Right cardiac atrium (tissue), 5 donors: ENCODE measurements around the gene SLC29A3. TPM values are rescaled to one million over a fixed set of nuclear protein-coding genes. Genes with fewer than 3 reads are reported as not detected.
A peak's percentile ranks its signal among the peaks of the same experiment; 100 is the strongest.
"Not testable (repeated sequence)": the region's sequence is repeated elsewhere in the genome, so short reads cannot be mapped to it uniquely, and the experiment has no call there.

Experiments
- ATAC-seq, 2 donors: fragments of 200-7000 bp; cut with Tn5 transposase; one replicate each; pipeline versions ENCODE4 v1.8.0 to v1.9.1; 2020; ENCODE audit warnings: moderate library complexity in 2 of 2, mild to moderate bottlenecking in 1 of 2
- DNase-seq, 3 donors: peaks; one replicate each; pipeline ENCODE4 v3.0.0-alpha.2; 2020
- H3K27ac ChIP-seq: one replicate; pipeline ENCODE4 v1.5.1; 2013; ENCODE audit warnings: mild to moderate bottlenecking, low read length, control low read depth, moderate library complexity
- H3K27me3 ChIP-seq: one replicate; pipeline ENCODE4 v1.6.1; 2013; ENCODE audit not compliant: control insufficient read depth, insufficient read depth
- H3K4me1 ChIP-seq: one replicate; pipeline ENCODE4 v1.6.1; 2013; ENCODE audit warnings: low read length; ENCODE audit not compliant: control insufficient read depth, insufficient read depth
- H3K4me3 ChIP-seq: one replicate; pipeline ENCODE4 v1.5.1; 2013; ENCODE audit warnings: low read length, control low read depth
- H3K9me3 ChIP-seq: one replicate; pipeline ENCODE4 v1.6.1; 2013; ENCODE audit warnings: low read length; ENCODE audit not compliant: control insufficient read depth
- WGBS: extraction: QIAGEN DNeasy Blood & Tissue Kit; methylation state at CpG from one replicate; pipeline ENCODE4 v1.1.7; 2013; 5-methylcytosine and 5-hydroxymethylcytosine counted together
- intact Hi-C, 4 donors: fragments of 100-400 bp; cut with DNase I; formaldehyde crosslinking; loops; one replicate each; pipeline versions ENCODE4 v1.11.0 to v1.14.0; 2022 to 2023
- polyA plus RNA-seq: library from polyadenylated mRNA; stranded (reverse); fragments of 200-250 nt; gene quantifications from one replicate; pipeline ENCODE4 v1.2.3, GENCODE V29; 2013
- total RNA-seq, 4 donors: library from RNA; stranded (reverse); fragmentation: NEBNext Ultra II Directional; extraction: Animal tissue kit (Norgen Biotek cat#: 25700); gene quantifications; one replicate each; pipeline ENCODE4 v1.2.1, GENCODE V29; 2021
- donor health status: healthy with polysubstance abuse.
- donor health status: DM: no; HTN: yes; CAD: no.
- donor health status: DM: no; HTN: no; CAD: no.
- donor health status: DM: no; HTN: yes; CAD: no; lungs with severe emphysema.
- donor health status: DM: yes; HTN: yes; CAD: no.

SLC29A3 gene
- total and polyA plus RNA-seq, 5 donors = 1.4 to 2.7 (median 2.2) TPM

DNA sequence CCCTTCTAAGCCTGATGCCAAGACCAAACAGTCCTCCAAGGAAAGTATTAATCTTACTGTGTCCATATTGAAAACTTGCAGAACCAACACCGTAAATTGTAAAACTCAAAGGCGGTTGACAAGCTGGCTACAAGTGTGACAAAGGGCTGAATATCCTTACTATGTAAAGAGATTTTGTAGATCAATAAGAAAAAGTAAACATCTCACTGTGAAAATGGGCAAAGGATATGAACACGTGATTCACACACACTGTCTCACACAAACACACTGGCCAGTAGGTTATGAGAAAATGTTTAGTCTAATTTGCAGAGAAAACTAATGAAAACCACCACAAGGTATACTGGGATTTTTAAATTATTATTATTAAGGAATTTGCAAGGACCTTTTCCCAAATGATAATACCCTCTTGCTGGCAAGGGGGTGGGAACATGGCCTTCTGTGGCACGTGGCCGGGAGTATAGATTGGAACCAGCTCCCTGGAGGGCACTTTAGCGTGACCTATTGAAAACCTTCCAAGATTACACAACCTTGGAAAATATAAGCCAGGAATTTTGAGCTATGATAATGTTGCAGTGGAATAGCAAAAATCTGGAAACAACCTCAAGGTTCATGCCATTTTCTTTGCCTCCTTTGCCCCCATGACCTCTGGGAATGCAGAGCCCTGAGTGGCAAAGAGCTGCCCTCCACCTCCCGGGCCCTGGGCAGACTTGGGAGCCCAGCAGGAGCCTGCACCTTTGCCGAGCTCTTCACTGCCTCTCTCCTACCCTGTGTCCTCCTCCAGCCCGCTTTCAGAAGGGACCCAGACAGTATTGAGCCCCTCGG, 26.2 kb upstream of the SLC29A3 start:
- 79% methylated on average over 10 of the region's 10 CpGs for WGBS
- H3K27ac ChIP-seq = no peak overlapping the region
- H3K4me1 ChIP-seq = no peaks in the 10 kb centered on the region
- no peak overlapping the region for H3K4me3 ChIP-seq
- intact Hi-C loops = no loop called here
- DNase-seq = peak in 2 of 3 donors; percentile 33 to 57
- ATAC-seq = no peak
- H3K9me3 ChIP-seq = no peaks in the 10 kb centered on the region
- no peaks in the 10 kb centered on the region for H3K27me3 ChIP-seq

DNA sequence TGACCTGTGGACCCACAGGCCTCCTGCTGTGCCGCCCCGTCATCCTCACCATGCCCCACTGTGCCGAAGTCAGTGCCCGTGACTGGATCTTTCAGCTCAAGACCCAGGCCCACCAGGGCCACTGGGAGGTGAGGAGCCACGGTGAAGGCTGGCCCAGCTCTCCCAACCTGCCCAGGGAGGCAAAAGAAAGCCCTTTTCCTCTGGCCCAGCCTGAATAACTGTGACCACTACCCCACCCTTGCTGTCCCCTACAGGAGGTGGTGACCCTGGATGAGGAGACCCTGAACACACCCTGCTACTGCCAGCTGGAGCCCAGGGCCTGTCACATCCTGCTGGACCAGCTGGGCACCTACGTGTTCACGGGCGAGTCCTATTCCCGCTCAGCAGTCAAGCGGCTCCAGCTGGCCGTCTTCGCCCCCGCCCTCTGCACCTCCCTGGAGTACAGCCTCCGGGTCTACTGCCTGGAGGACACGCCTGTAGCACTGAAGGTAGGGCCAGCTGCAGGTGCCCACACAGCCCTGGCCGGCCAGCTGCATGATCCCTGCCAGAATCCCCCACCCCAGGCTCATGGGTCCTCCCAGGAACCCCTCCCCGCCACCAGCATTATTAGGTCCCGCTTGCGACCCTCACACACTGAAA, 25.5 kb upstream of the SLC29A3 start:
- no peak overlapping the region for H3K27ac ChIP-seq
- no peak overlapping the region for H3K4me3 ChIP-seq
- H3K9me3 ChIP-seq = no peaks in the 10 kb centered on the region
- H3K27me3 ChIP-seq = no peaks in the 10 kb centered on the region
- ATAC-seq (no peak), DNase-seq (peak in 2 of 3 donors; percentile 33 to 66)
- intact Hi-C loops = no loop called here
- H3K4me1 ChIP-seq = no peaks in the 10 kb centered on the region
- 92% methylated on average over 19 of the region's 19 CpGs for WGBS

DNA sequence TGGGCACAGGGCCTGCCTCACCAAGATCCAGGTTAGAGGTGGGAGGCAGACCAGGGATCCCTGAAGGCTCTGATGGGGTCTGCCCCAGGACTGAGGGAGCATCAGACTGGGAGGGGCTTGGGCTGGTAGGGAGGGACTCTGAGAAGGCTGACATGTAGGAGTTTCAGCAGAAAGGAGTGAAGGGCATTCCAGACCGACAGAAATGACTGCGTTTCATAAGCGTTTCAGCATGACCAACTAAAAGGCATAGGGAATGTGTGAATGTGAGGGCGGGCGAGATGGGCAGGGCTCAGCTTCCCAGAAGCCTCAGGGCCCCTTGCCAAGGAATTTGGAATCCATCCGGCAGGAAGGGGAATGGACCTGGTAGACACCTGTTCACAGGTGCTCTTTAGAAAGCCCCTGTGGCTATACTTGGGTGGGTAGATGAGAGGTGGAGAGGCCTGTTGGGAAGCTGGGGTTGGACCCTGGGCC, 24.9 kb upstream of the SLC29A3 start:
- Histone ChIP-seq H3K27ac (no peak overlapping the region), H3K27me3 (no peaks in the 10 kb centered on the region), H3K4me3 (no peak overlapping the region), H3K9me3 (no peaks in the 10 kb centered on the region), H3K4me1 (no peaks in the 10 kb centered on the region)
- intact Hi-C loops = no loop called here
- no peak for ATAC-seq
- whole genome bisulfite sequencing = 81% methylated on average over 6 of the region's 6 CpGs
- DNase-seq = peak in 1 of 3 donors; percentile 47

DNA sequence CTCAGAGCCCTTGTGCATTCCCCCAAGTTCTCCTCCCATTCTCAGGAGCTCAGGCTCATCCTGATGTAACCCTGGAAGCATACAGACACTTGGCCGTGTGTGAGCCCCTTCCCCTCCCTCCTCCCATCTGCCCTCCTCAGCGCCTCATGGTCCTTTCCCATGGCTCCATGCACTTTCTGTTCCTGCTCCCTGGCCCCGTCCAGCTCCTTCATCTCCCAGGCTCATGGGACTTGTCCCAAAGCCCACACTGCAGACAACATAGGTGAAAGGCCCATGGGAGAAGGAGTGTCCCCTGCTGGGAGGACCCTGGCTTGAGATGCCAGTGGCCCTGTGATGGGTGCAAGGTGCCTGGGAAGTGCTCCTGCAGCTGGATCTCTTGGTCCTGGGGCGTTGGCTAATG, 24.2 kb upstream of the SLC29A3 start:
- intact Hi-C loops = no loop called here
- 91% methylated on average over 4 of the region's 4 CpGs for WGBS
- ATAC-seq = no peak
- no peaks in the 10 kb centered on the region for H3K9me3 ChIP-seq
- no peak overlapping the region for H3K27ac ChIP-seq
- H3K4me1 ChIP-seq = no peaks in the 10 kb centered on the region
- H3K4me3 ChIP-seq = no peak overlapping the region
- peak in 2 of 3 donors; percentile 21 to 34 for DNase-seq
- no peaks in the 10 kb centered on the region for H3K27me3 ChIP-seq

GRCh38 chr10:71295641-71296040, 23.4 kb upstream of the SLC29A3 start:
- intact Hi-C loops = no loop called here
- H3K4me1 ChIP-seq = no peaks in the 10 kb centered on the region
- ATAC-seq (no peak), DNase-seq (peak in 2 of 3 donors; percentile 32 to 50)
- no peak overlapping the region for H3K4me3 ChIP-seq
- 93% methylated on average over 9 of the region's 9 CpGs for WGBS
- H3K9me3 ChIP-seq = no peaks in the 10 kb centered on the region
- H3K27ac ChIP-seq = no peak overlapping the region
- H3K27me3 ChIP-seq = no peaks in the 10 kb centered on the region

DNA sequence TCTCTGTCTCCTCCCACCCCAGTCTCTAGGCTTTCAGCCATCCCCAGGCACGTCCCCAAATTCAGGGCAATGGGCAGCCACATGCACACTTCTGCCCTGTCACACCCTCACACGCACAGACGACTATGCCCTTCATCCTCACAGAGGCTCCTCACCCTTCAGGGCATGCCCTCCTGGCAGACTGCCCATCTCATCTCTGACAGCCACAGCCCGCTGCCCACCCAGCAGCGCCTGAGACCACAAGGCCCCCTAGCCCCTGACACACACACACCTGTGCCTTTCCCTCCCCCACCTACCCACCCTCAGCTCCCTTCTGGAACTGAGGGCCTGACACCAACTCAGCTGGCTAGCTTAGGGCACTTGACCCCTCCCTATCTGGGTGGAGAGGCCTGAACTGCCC, 23.0 kb upstream of the SLC29A3 start:
- no peak overlapping the region for H3K27ac ChIP-seq
- ATAC-seq (no peak), DNase-seq (peak in 1 of 3 donors; percentile 49)
- H3K9me3 ChIP-seq = no peaks in the 10 kb centered on the region
- 56% methylated on average over 5 of the region's 5 CpGs for WGBS
- intact Hi-C loops = no loop called here
- H3K4me3 ChIP-seq = no peak overlapping the region
- no peaks in the 10 kb centered on the region for H3K27me3 ChIP-seq
- no peaks in the 10 kb centered on the region for H3K4me1 ChIP-seq

DNA sequence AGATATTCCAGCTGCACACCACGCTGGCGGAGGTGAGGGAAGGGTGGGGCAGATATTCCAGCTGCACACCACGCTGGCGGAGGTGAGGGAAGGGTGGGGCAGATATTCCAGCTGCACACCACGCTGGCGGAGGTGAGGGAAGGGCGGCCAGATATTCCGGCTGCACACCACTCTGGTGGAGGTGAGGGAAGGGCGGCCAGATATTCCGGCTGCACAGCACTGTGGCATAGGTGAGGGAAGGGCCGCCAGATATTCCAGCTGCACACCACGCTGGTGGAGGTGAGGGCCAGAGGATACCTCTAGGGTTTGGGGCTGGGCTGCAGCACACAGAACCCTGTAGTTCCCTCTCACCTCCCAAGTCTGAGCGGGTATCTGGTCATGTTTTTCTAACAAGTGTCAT, 22.2 kb upstream of the SLC29A3 start:
- WGBS = 93% methylated on average over 13 of the region's 13 CpGs
- H3K27me3 ChIP-seq, H3K4me3 ChIP-seq, ATAC-seq, H3K4me1 ChIP-seq, H3K9me3 ChIP-seq, intact Hi-C loops, H3K27ac ChIP-seq: not testable (repeated sequence)
- DNase-seq = peak in 1 of 3 donors; percentile 48

DNA sequence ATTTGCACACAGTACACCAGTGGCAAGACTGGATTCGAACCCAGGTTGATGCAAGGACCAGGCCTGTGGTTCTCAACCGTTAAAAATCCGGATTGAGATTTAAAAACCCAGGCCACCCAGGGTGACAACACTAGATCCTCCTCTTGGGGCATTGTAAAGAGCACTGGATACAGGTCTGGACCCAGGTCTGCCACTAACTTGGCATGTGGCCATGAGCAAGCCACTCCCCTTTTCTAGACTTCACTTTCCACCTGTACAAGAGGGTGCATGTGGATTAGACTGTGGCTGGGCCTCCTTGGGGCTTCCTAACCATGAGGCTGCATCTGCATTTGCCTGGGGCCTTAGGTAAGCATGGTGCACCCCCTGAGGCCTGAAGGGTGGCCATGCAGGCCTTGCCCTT, 21.7 kb upstream of the SLC29A3 start:
- H3K9me3 ChIP-seq = no peaks in the 10 kb centered on the region
- intact Hi-C loops = no loop called here
- no peaks in the 10 kb centered on the region for H3K4me1 ChIP-seq
- 89% methylated on average over 3 of the region's 3 CpGs for WGBS
- DNase-seq (no peak), ATAC-seq (no peak)
- no peak overlapping the region for H3K27ac ChIP-seq
- no peak overlapping the region for H3K4me3 ChIP-seq
- no peaks in the 10 kb centered on the region for H3K27me3 ChIP-seq

DNA sequence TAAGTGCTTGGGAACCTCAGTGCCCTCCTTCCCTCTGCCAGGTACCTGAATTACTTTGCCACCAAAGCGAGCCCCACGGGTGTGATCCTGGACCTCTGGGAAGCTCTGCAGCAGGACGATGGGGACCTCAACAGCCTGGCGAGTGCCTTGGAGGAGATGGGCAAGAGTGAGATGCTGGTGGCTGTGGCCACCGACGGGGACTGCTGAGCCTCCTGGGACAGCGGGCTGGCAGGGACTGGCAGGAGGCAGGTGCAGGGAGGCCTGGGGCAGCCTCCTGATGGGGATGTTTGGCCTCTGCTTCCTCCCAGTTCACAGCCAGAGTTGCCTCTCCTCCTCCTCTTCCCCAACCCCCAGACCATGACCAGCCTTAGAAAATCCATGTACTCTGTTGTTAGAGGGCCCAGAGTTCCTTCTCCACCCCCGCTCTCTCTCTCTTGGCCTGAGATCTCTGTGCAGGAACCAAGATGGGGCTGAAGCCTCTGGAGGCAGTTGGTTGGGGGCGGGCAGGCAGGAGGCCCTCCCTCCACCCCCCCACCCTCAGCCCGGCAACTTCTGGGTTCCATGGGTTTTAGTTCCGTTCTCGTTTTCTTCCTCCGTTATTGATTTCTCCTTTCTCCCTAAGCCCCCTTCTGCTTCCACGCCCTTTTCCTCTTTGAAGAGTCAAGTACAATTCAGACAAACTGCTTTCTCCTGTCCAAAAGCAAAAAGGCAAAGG, 19.8 kb upstream of the SLC29A3 start:
- DNase-seq (peak in 2 of 3 donors; percentile 49 to 61), ATAC-seq (no peak)
- Histone ChIP-seq H3K27me3 (no peaks in the 10 kb centered on the region), H3K27ac (no peak overlapping the region), H3K4me3 (no peak overlapping the region), H3K4me1 (no peaks in the 10 kb centered on the region), H3K9me3 (no peaks in the 10 kb centered on the region)
- intact Hi-C loops = no loop called here
- WGBS = 82% methylated on average over 14 of the region's 14 CpGs

DNA sequence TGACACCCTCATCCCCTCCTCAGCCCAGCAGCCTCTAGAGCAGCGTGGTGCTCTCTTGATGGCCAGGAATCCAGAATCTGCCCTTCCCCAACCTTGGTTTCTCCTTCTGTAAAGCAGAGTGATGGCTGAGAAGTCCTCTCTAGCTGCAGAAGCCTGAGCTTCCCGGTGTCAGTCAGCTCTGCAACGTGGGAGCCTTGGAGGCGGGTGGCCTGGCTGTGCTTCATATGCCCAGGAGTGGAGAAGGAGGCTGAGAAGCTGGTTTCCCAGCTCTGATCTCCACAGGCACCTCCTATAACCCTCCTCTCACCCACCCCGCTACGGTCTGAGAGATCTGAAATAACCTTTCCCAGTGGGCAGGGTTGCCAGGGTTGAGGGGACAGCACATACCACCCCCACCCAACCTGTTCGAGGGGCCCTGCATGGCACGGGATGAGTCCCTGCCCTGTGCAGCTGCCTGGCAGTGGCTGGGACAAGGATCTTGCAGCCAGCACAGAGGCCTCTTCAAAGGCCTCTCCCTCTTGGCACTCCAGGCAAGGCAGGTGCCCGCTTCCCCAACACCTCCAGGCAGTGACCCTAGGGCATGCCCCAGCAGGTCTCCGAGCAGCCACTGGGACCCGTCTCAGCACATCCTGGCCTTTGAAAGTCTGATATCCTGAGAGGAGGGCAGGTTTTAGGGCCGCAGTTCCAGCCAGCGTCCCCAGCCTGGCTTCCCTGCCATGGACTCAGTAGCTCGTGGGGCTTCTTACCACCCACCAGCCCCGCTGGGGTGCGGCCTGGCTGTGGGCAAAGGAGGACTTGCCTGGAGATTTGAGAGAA, 18.3 kb upstream of the SLC29A3 start:
- no peak for ATAC-seq
- Histone ChIP-seq H3K27ac (no peak overlapping the region), H3K4me3 (no peak overlapping the region), H3K4me1 (no peaks in the 10 kb centered on the region), H3K27me3 (no peaks in the 10 kb centered on the region), H3K9me3 (no peaks in the 10 kb centered on the region)
- 87% methylated on average over 16 of the region's 16 CpGs for WGBS
- peak in 1 of 3 donors; percentile 40 for DNase-seq
- intact Hi-C loops = no loop called here
